B cell (primary cell): ENCODE data around the gene RFX2. TPM values are rescaled to one million over a fixed set of nuclear protein-coding genes. Genes with fewer than 3 reads are reported as not detected.
"Not testable (repeated sequence)": the region's sequence is repeated elsewhere in the genome, so short reads cannot be mapped to it uniquely, and the experiment has no call there.

Experiments used
- ATAC-seq: fragments of 200-7000 bp; cut with Tn5 transposase; one replicate; pipeline ENCODE4 v1.10.0; 2021; ENCODE audit warnings: low read depth, mild to moderate bottlenecking, moderate number of reproducible peaks, moderate library complexity
- CTCF ChIA-PET: fragments of 350-600 bp; sonication (Branson Sonifier 250); formaldehyde crosslinking; loops from one replicate; lab custom pipeline; 2021; ENCODE audit warnings: antibody characterized with exemption, inconsistent platforms; lab: Charles Lee
- POLR2A ChIA-PET: fragments of 350-600 bp; sonication (Branson Sonifier 250); formaldehyde crosslinking; loops from one replicate; lab custom pipeline; 2021; ENCODE audit warnings: antibody characterized with exemption; lab: Charles Lee
- DNase-seq: peaks from one replicate; pipeline ENCODE4 v3.0.0; 2013
- H2AFZ ChIP-seq: 2 replicates; pipeline ENCODE4 v1.6.1; 2012; ENCODE audit warnings: mild to moderate bottlenecking, low read depth, low read length; ENCODE audit not compliant: insufficient read depth, poor library complexity, severe bottlenecking
- H3K27ac ChIP-seq, 2 donors: 1 replicate in 1 of 2; 2 replicates in 1 of 2; pipeline ENCODE4 v1.5.1; 2012 to 2013; ENCODE audit warnings: low read length in 2 of 2, mild to moderate bottlenecking in 2 of 2, moderate library complexity in 1 of 2
- H3K27me3 ChIP-seq, 4 experiments: fragments of 200-600 bp in 1 of 4; sonication (generic) in 1 of 4; replicated peaks in 1 of 4; 1 replicate in 2 of 4; 2 replicates in 2 of 4; pipeline versions ENCODE4 v1.6.1 to v1.7.0; 2013 to 2016; ENCODE audit warnings: low read length in 3 of 4, mild to moderate bottlenecking in 2 of 4, mixed read lengths in 1 of 4, moderate library complexity in 1 of 4; ENCODE audit not compliant: insufficient read depth in 4 of 4, control insufficient read depth in 3 of 4; ENCODE audit errors: control extremely low read depth in 1 of 4
- H3K36me3 ChIP-seq, 2 experiments: replicated peaks in 1 of 2; 1 replicate in 1 of 2; 2 replicates in 1 of 2; pipeline versions ENCODE4 v1.6.1 to v1.7.1; 2013; ENCODE audit warnings: low read length in 1 of 2; ENCODE audit not compliant: insufficient read depth in 2 of 2, control insufficient read depth in 1 of 2; ENCODE audit errors: control extremely low read depth in 1 of 2, extremely low read depth in 1 of 2
- H3K4me1 ChIP-seq, 2 donors: fragments of 200-600 bp in 1 of 2; sonication (generic) in 1 of 2; 1 replicate in 1 of 2; 2 replicates in 1 of 2; pipeline versions ENCODE4 v1.5.1 to v1.6.1; 2013 to 2017; ENCODE audit warnings: low read length in 2 of 2; ENCODE audit not compliant: control insufficient read depth in 2 of 2, insufficient read depth in 2 of 2
- H3K4me2 ChIP-seq: replicated peaks from 2 replicates; pipeline ENCODE3; 2012; ENCODE audit warnings: mild to moderate bottlenecking, low read depth, low read length; ENCODE audit not compliant: poor library complexity, severe bottlenecking
- H3K4me3 ChIP-seq, 5 experiments: fragments of 200-600 bp in 1 of 5; sonication (generic) in 1 of 5; 1 replicate in 3 of 5; 2 replicates in 2 of 5; pipeline versions ENCODE4 v1.5.1 to v1.7.0; 2011 to 2016; ENCODE audit warnings: low read length in 4 of 5, mild to moderate bottlenecking in 4 of 5, low read depth in 2 of 5, control low read depth in 1 of 5, moderate library complexity in 1 of 5; ENCODE audit not compliant: insufficient read depth in 1 of 5; ENCODE audit errors: control extremely low read depth in 1 of 5, extremely low read depth in 1 of 5
- H3K79me2 ChIP-seq: fragments of 200-600 bp; sonication (generic); one replicate; pipeline ENCODE4 v1.6.0; 2016; ENCODE audit warnings: low read length; ENCODE audit not compliant: control insufficient read depth, insufficient read depth
- H3K9ac ChIP-seq: fragments of 200-600 bp; sonication (generic); 2 replicates; pipeline ENCODE4 v1.6.1; 2017; ENCODE audit warnings: mild to moderate bottlenecking, low read length, moderate library complexity
- H3K9me3 ChIP-seq, 3 donors: one replicate each; pipeline versions ENCODE4 v1.6.1 to v1.7.1; 2013; ENCODE audit warnings: low read length in 2 of 3; ENCODE audit not compliant: control insufficient read depth in 2 of 3, insufficient read depth in 1 of 3; ENCODE audit errors: control extremely low read depth in 1 of 3
- H4K20me1 ChIP-seq: 2 replicates; pipeline ENCODE4 v1.6.0; 2012; ENCODE audit warnings: mild to moderate bottlenecking, low read length; ENCODE audit not compliant: insufficient read depth, control insufficient read depth, poor library complexity, severe bottlenecking
- H3K27ac Mint-ChIP-seq: one replicate; pipeline ENCODE4 v1.8.0; 2021; ENCODE audit warnings: mixed read lengths
- H3K27me3 Mint-ChIP-seq: one replicate; pipeline ENCODE4 v1.8.0; 2021; ENCODE audit warnings: mixed read lengths
- H3K4me1 Mint-ChIP-seq: one replicate; pipeline ENCODE4 v1.8.0; 2021; ENCODE audit warnings: mixed read lengths
- H3K4me3 Mint-ChIP-seq: one replicate; pipeline ENCODE4 v1.8.0; 2021; ENCODE audit warnings: mixed read lengths
- H3K9me3 Mint-ChIP-seq: one replicate; pipeline ENCODE4 v1.8.0; 2022; ENCODE audit warnings: mixed read lengths; ENCODE audit not compliant: insufficient read depth
- EZH2 ChIP-seq: IDR thresholded peaks from 2 replicates; pipeline ENCODE4 v1.6.1; 2012; ENCODE audit warnings: borderline replicate concordance, low read depth, mild to moderate bottlenecking, moderate library complexity, low read length; ENCODE audit not compliant: insufficient read depth, poor library complexity, severe bottlenecking
- WGBS: methylation state at CpG from one replicate; pipeline ENCODE4 v1.1.5; 2013; ENCODE audit warnings: missing lambda C conversion rate; ENCODE audit not compliant: insufficient coverage; 5-methylcytosine and 5-hydroxymethylcytosine counted together
- intact Hi-C: fragments of 100-400 bp; cut with micrococcal nuclease; formaldehyde crosslinking; loops from one replicate; pipeline ENCODE4 v1.10.0; 2022
- polyA plus RNA-seq: library from polyadenylated mRNA; depleted of rRNA; stranded (reverse); fragments of >200 nt; gene quantifications from 2 replicates; pipeline ENCODE4 v1.2.3, GENCODE V29; 2012
- total RNA-seq, 2 donors: library from RNA; stranded (reverse); fragments of 120-200 nt in 1 of 2; gene quantifications; 1 replicate in 1 of 2; 2 replicates in 1 of 2; pipeline versions ENCODE4 v1.2.3 to v1.2.4, GENCODE V29; 2013 to 2022
- TF ChIP-seq, protein P1 (sequence below): fragments of 200-600 bp; IDR thresholded peaks from one replicate; pipeline ENCODE4 v1.8.0; 2022; ENCODE audit warnings: antibody characterized with exemption, mild to moderate bottlenecking

The RFX2 gene
- total and polyA plus RNA-seq, 2 donors (not counting 1 experiment from before 2014, with no cell fraction given) = 7.1 to 8.6 TPM

DNA sequence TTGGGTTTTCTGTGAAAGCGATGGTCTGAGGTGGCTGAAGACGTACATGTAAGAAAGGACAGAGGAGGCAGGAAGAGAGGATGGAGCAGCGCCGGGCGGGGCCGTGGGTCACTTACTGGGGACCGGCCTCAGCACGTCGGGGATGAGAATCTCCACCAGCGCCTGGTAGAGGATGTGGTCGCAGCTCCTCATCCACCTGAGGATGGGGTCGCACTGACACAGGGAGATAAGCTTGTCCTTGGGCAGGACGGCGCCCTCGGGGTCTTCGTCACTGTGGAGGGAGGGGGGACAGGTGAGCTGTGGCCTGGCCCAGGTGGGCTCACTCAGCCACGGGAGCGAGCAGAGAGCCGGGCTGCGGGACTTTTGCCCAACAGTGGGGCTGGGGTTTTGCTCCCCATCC lies 103.4 kb downstream of the RFX2 start:
- Histone ChIP-seq H4K20me1 (no peaks in the 10 kb centered on the region), H3K36me3 (no peaks in the 10 kb centered on the region), H2AFZ (no peak overlapping the region), H3K9me3 (no peaks in the 10 kb centered on the region), H3K4me3 (no peak overlapping the region), H3K79me2 (no peaks in the 10 kb centered on the region), H3K9ac (no peak overlapping the region), H3K27me3 (no peaks in the 10 kb centered on the region), H3K4me1 (no peaks in the 10 kb centered on the region), H3K4me2 (no peak overlapping the region), H3K27ac (no peak overlapping the region)
- Mint-ChIP-seq H3K27me3 (no peaks in the 10 kb centered on the region), H3K9me3 (no peaks in the 10 kb centered on the region), H3K4me1 (no peaks in the 10 kb centered on the region), H3K27ac (no peak overlapping the region), H3K4me3 (no peak overlapping the region)
- intact Hi-C loops = no loop called here
- DNase-seq (no peak), ATAC-seq (no peak)
- TF ChIP-seq, protein P1, sequence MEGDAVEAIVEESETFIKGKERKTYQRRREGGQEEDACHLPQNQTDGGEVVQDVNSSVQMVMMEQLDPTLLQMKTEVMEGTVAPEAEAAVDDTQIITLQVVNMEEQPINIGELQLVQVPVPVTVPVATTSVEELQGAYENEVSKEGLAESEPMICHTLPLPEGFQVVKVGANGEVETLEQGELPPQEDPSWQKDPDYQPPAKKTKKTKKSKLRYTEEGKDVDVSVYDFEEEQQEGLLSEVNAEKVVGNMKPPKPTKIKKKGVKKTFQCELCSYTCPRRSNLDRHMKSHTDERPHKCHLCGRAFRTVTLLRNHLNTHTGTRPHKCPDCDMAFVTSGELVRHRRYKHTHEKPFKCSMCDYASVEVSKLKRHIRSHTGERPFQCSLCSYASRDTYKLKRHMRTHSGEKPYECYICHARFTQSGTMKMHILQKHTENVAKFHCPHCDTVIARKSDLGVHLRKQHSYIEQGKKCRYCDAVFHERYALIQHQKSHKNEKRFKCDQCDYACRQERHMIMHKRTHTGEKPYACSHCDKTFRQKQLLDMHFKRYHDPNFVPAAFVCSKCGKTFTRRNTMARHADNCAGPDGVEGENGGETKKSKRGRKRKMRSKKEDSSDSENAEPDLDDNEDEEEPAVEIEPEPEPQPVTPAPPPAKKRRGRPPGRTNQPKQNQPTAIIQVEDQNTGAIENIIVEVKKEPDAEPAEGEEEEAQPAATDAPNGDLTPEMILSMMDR = no peak
- no peak for TF ChIP-seq EZH2
- WGBS = 97% methylated on average over 20 of the region's 20 CpGs
- ChIA-PET CTCF (no interaction called here), POLR2A (no interaction called here)

DNA sequence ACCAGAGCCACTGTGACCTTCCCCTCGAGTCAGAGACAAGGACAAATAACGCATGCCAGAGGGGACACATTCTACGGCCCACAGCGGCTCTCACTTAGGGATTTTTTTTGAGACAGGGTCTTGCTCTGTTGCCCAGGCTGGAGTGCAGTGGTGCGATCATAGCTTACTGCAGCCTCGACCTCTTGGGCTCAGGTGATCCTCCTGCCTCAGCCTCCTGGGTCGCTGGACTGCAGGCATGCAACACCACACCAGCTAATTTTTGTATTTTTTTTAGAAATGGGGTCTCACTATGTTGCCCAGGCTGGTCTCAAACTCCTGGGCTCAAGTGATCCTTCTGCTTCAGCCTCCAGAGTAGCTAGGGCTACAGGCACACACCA lies 104.2 kb downstream of the RFX2 start:
- H3K4me3 ChIP-seq, H3K9me3 ChIP-seq: not testable (repeated sequence)
- CTCF ChIA-PET = interaction anchor here (0.6 kb wide), 1 partner anchor 425 kb away, joined by 3 read pairs; no protein-coding TSS in a partner anchor

More for the DNA sequence above, 104.2 kb downstream of the RFX2 start:
- WGBS = 86% methylated on average over 6 of the region's 7 CpGs
- ATAC-seq, H2AFZ ChIP-seq, H3K27ac Mint-ChIP-seq, H3K36me3 ChIP-seq, H3K4me1 Mint-ChIP-seq, H3K27ac ChIP-seq, H4K20me1 ChIP-seq, DNase-seq, H3K27me3 Mint-ChIP-seq, H3K9ac ChIP-seq, POLR2A ChIA-PET, H3K4me1 ChIP-seq, H3K4me3 Mint-ChIP-seq, intact Hi-C loops, H3K4me2 ChIP-seq, H3K27me3 ChIP-seq, H3K9me3 Mint-ChIP-seq, H3K79me2 ChIP-seq: not testable (repeated sequence)
